Smooth muscle cell (in vitro differentiated cells): ENCODE data around the gene SSC5D. TPM values are rescaled to one million over a fixed set of nuclear protein-coding genes. Genes with fewer than 3 reads are reported as not detected.
A peak's percentile ranks its signal among the peaks of the same experiment; 100 is the strongest.

Experiments used
- DNase-seq: peaks from one replicate; lab custom pipeline; 2025; ENCODE audit not compliant: unreplicated experiment; lab: John Stamatoyannopoulos, UW
- H2AFZ ChIP-seq: fragments of 200-600 bp; sonication (generic); 2 replicates; pipeline ENCODE4 v1.6.0; 2016; ENCODE audit warnings: antibody characterized with exemption, low read depth, mild to moderate bottlenecking
- H3F3A ChIP-seq: fragments of 200-600 bp; sonication (generic); 2 replicates; pipeline ENCODE4 v1.6.0; 2017; ENCODE audit warnings: antibody characterized with exemption, low read depth
- H3K27ac ChIP-seq: fragments of 200-600 bp; sonication (generic); 2 replicates; pipeline ENCODE4 v1.5.1; 2016; ENCODE audit warnings: low read depth, mild to moderate bottlenecking
- H3K27me3 ChIP-seq: fragments of 200-600 bp; sonication (generic); 2 replicates; pipeline ENCODE4 v1.6.1; 2016; ENCODE audit warnings: low read depth, mild to moderate bottlenecking
- H3K36me3 ChIP-seq: fragments of 200-600 bp; sonication (generic); 2 replicates; pipeline ENCODE4 v1.5.1; 2016; ENCODE audit warnings: low read depth
- H3K4me1 ChIP-seq: fragments of 200-600 bp; sonication (generic); 2 replicates; pipeline ENCODE4 v1.5.1; 2016; ENCODE audit warnings: low read depth
- H3K4me2 ChIP-seq: fragments of 200-600 bp; sonication (generic); 2 replicates; pipeline ENCODE4 v1.6.0; 2016; ENCODE audit warnings: mild to moderate bottlenecking
- H3K4me3 ChIP-seq: fragments of 200-600 bp; sonication (generic); 2 replicates; pipeline ENCODE4 v1.5.1; 2016; ENCODE audit warnings: mild to moderate bottlenecking
- H3K79me2 ChIP-seq: fragments of 200-600 bp; sonication (generic); 2 replicates; pipeline ENCODE4 v1.6.0; 2016; ENCODE audit warnings: low read depth, mild to moderate bottlenecking
- H3K9ac ChIP-seq: fragments of 200-600 bp; sonication (generic); 2 replicates; pipeline ENCODE4 v1.6.0; 2016; ENCODE audit warnings: low read depth
- H3K9me3 ChIP-seq: fragments of 200-600 bp; sonication (generic); replicated peaks from 2 replicates; pipeline ENCODE4 v1.5.1; 2016; ENCODE audit warnings: low read depth
- H4K20me1 ChIP-seq: fragments of 200-600 bp; sonication (generic); 2 replicates; pipeline ENCODE4 v1.6.0; 2016; ENCODE audit warnings: low read depth
- CTCF ChIP-seq: fragments of 200-600 bp; sonication (generic); IDR thresholded peaks from 2 replicates; pipeline ENCODE4 v1.5.1; 2017; ENCODE audit warnings: borderline replicate concordance, mild to moderate bottlenecking, antibody characterized with exemption; ENCODE audit not compliant: insufficient read depth, poor library complexity, severe bottlenecking
- WGBS: methylation state at CpG from one replicate; pipeline ENCODE4 v1.1.7; 2016; ENCODE audit warnings: low lambda C conversion rate; 5-methylcytosine and 5-hydroxymethylcytosine counted together
- polyA plus RNA-seq: library from polyadenylated mRNA; unstranded; fragments of >200 nt; fragmentation: Nextera tagmentation; extraction: Ambion mirVana; gene quantifications from 2 replicates; pipeline ENCODE4 v1.2.1, GENCODE V29; 2016
- total RNA-seq: library from RNA; depleted of rRNA; stranded (reverse); fragments of >200 nt; gene quantifications from 2 replicates; pipeline ENCODE4 v1.2.3, GENCODE V29; 2014

The SSC5D gene
- total and polyA plus RNA-seq, 2 experiments from 2014 or later: 3.8 to 11.2 TPM

- H2AFZ ChIP-seq: no peak overlapping the region
- no peaks in the 10 kb centered on the region for H3K36me3 ChIP-seq
- H3K4me3 ChIP-seq: peak overlapping the region; percentile 64
- H3K27ac ChIP-seq: no peak overlapping the region
- H3K9me3 ChIP-seq: no peaks in the 10 kb centered on the region
- H3F3A ChIP-seq: no peaks in the 10 kb centered on the region
- no peaks in the 10 kb centered on the region for H3K27me3 ChIP-seq
- TF ChIP-seq CTCF: no peak
- 48% methylated on average over 13 of the region's 13 CpGs for WGBS
- no peaks in the 10 kb centered on the region for H3K4me1 ChIP-seq
- no peak overlapping the region for H3K9ac ChIP-seq
- no peak for DNase-seq
- H3K4me2 ChIP-seq: peak overlapping the region; percentile 90
- H3K79me2 ChIP-seq: no peaks in the 10 kb centered on the region
- H4K20me1 ChIP-seq: no peaks in the 10 kb centered on the region
Observed at GRCh38 chr19:55504252-55504603, 16.0 kb downstream of the SSC5D start.

- H3K4me2 ChIP-seq: no peak overlapping the region
- no peak overlapping the region for H2AFZ ChIP-seq
- no peak overlapping the region for H3K27ac ChIP-seq
- no peak for TF ChIP-seq CTCF
- H3K4me1 ChIP-seq: no peaks in the 10 kb centered on the region
- H3K9me3 ChIP-seq: no peaks in the 10 kb centered on the region
- H3K27me3 ChIP-seq: no peaks in the 10 kb centered on the region
- no peaks in the 10 kb centered on the region for H3F3A ChIP-seq
- no peak overlapping the region for H3K4me3 ChIP-seq
- H3K9ac ChIP-seq: no peak overlapping the region
- H3K79me2 ChIP-seq: no peaks in the 10 kb centered on the region
- DNase-seq: no peak
- H4K20me1 ChIP-seq: no peaks in the 10 kb centered on the region
- WGBS: 87% methylated on average over 11 of the region's 11 CpGs
- H3K36me3 ChIP-seq: no peaks in the 10 kb centered on the region
Observed at GRCh38 chr19:55504981-55505380, 16.7 kb downstream of the SSC5D start.

GRCh38 chr19:55508120-55508519, 19.9 kb downstream of the SSC5D start:
- Histone ChIP-seq H3K36me3 (no peaks in the 10 kb centered on the region), H3K9ac (no peak overlapping the region), H3K79me2 (no peaks in the 10 kb centered on the region), H3K4me3 (no peak overlapping the region), H3F3A (no peaks in the 10 kb centered on the region), H4K20me1 (no peaks in the 10 kb centered on the region), H3K9me3 (no peaks in the 10 kb centered on the region), H3K27me3 (no peaks in the 10 kb centered on the region), H2AFZ (no peak overlapping the region), H3K4me2 (no peak overlapping the region), H3K27ac (no peak overlapping the region), H3K4me1 (no peaks in the 10 kb centered on the region)
- no peak for TF ChIP-seq CTCF
- DNase-seq: no peak
- WGBS: 88% methylated on average over 10 of the region's 10 CpGs

- peak overlapping the region; percentile 52 for H3K27ac ChIP-seq
- H3K36me3 ChIP-seq: no peaks in the 10 kb centered on the region
- no peaks in the 10 kb centered on the region for H3K27me3 ChIP-seq
- H4K20me1 ChIP-seq: no peaks in the 10 kb centered on the region
- peak overlapping the region; percentile 89 for H3K4me2 ChIP-seq
- H3K4me3 ChIP-seq: peak overlapping the region; percentile 53
- H3K9ac ChIP-seq: peak overlapping the region; percentile 84
- WGBS: 27% methylated on average over 45 of the region's 61 CpGs
- DNase-seq: peak; percentile 78
- H3K79me2 ChIP-seq: no peaks in the 10 kb centered on the region
- no peaks in the 10 kb centered on the region for H3K9me3 ChIP-seq
- H3F3A ChIP-seq: no peaks in the 10 kb centered on the region
- no peaks in the 10 kb centered on the region for H3K4me1 ChIP-seq
- peak overlapping the region; percentile 72 for H2AFZ ChIP-seq
- peak; percentile 85 for TF ChIP-seq CTCF
Observed at GRCh38 chr19:55516878-55517620, 28.8 kb downstream of the SSC5D start.
